Measurements from ENCODE around the gene KNDC1. TPM values are rescaled to one million over a fixed set of nuclear protein-coding genes. Genes with fewer than 3 reads are reported as not detected.

Gene KNDC1
- total and polyA plus RNA-seq, 2 donors (not counting 1 experiment from before 2014, with no cell fraction given), result 0.17 to 0.45 TPM

GRCh38 chr10:133151543-133151972 lies 8.5 kb upstream of the KNDC1 start:
- POLR2A ChIA-PET, result no interaction called here
- Histone ChIP-seq H3K36me3 (replicated peaks in 1 of 2; ENCODE audit: control extremely low read depth in 1 of 2, control insufficient read depth in 1 of 2, extremely low read depth in 1 of 2, insufficient read depth in 2 of 2, low read length in 1 of 2) (no peaks in the 10 kb centered on the region), H3K4me3 (ENCODE audit: control extremely low read depth in 1 of 5, extremely low read depth in 1 of 5, insufficient read depth in 1 of 5, low read depth in 2 of 5, low read length in 4 of 5) (no peak overlapping the region), H2AFZ (ENCODE audit: insufficient read depth, low read depth, low read length, poor library complexity, severe bottlenecking) (no peak overlapping the region), H3K9ac (ENCODE audit: low read length) (no peak overlapping the region), H4K20me1 (ENCODE audit: control insufficient read depth, insufficient read depth, low read length, poor library complexity, severe bottlenecking) (no peaks in the 10 kb centered on the region), H3K27ac (ENCODE audit: low read length in 2 of 2) (no peak overlapping the region), H3K9me3 (ENCODE audit: control extremely low read depth in 1 of 3, control insufficient read depth in 2 of 3, insufficient read depth in 1 of 3, low read length in 2 of 3) (peaks cover 1 to 10% (median 4%) of the 10 kb centered on the region in 3 donors), H3K4me2 (replicated peaks; ENCODE audit: low read depth, low read length, poor library complexity, severe bottlenecking) (no peak overlapping the region), H3K27me3 (replicated peaks in 1 of 4; ENCODE audit: control extremely low read depth in 1 of 4, control insufficient read depth in 3 of 4, insufficient read depth in 4 of 4, low read length in 3 of 4) (peaks cover 0 to 6% (median 2%) of the 10 kb centered on the region in 4 experiments), H3K79me2 (ENCODE audit: control insufficient read depth, insufficient read depth, low read length) (no peaks in the 10 kb centered on the region), H3K4me1 (ENCODE audit: control insufficient read depth in 2 of 2, insufficient read depth in 2 of 2, low read length in 2 of 2) (no peaks in the 10 kb centered on the region)
- 41% methylated on average over 2 of the region's 9 CpGs for whole genome bisulfite sequencing (ENCODE audit: insufficient coverage)
- Mint-ChIP-seq H3K4me3 (no peak overlapping the region), H3K9me3 (ENCODE audit: insufficient read depth) (peaks cover 4% of the 10 kb centered on the region), H3K4me1 (no peaks in the 10 kb centered on the region), H3K27ac (no peak overlapping the region), H3K27me3 (peaks cover 39% of the 10 kb centered on the region)
- intact Hi-C loops (cut with micrococcal nuclease), result no loop called here
- TF ChIP-seq EZH2 (IDR thresholded peaks at IDR 0.05; ENCODE audit: borderline replicate concordance, insufficient read depth, low read depth, low read length, poor library complexity, severe bottlenecking), result no peak
- no peak for TF ChIP-seq CTCF (IDR thresholded peaks at IDR 0.05)
- CTCF ChIA-PET, result interaction anchor here (1.3 kb wide), 1 partner anchor 8 kb away, joined by 3 read pairs; no protein-coding TSS in a partner anchor
- DNase-seq (no peak), ATAC-seq (ENCODE audit: low read depth) (no peak)

- peaks cover 0 to 14% (median 0%) of the 10 kb centered on the region in 3 donors for H3K9me3 ChIP-seq (ENCODE audit: control extremely low read depth in 1 of 3, control insufficient read depth in 2 of 3, insufficient read depth in 1 of 3, low read length in 2 of 3)
- intact Hi-C loops (cut with micrococcal nuclease), result no loop called here
- H2AFZ ChIP-seq (ENCODE audit: insufficient read depth, low read depth, low read length, poor library complexity, severe bottlenecking), result no peak overlapping the region
- ChIA-PET POLR2A (no interaction called here), CTCF (no interaction called here)
- no peak for TF ChIP-seq CTCF (IDR thresholded peaks at IDR 0.05)
- TF ChIP-seq EZH2 (IDR thresholded peaks at IDR 0.05; ENCODE audit: borderline replicate concordance, insufficient read depth, low read depth, low read length, poor library complexity, severe bottlenecking), result no peak
- H3K27ac ChIP-seq (ENCODE audit: low read length in 2 of 2), result no peak overlapping the region
- ATAC-seq (ENCODE audit: low read depth) (no peak), DNase-seq (no peak)
- Mint-ChIP-seq H3K4me3 (no peak overlapping the region), H3K9me3 (ENCODE audit: insufficient read depth) (no peaks in the 10 kb centered on the region), H3K27me3 (peaks cover 19% of the 10 kb centered on the region), H3K27ac (no peak overlapping the region), H3K4me1 (no peaks in the 10 kb centered on the region)
- no peak overlapping the region for H3K9ac ChIP-seq (ENCODE audit: low read length)
- no peak overlapping the region for H3K4me3 ChIP-seq (ENCODE audit: control extremely low read depth in 1 of 5, extremely low read depth in 1 of 5, insufficient read depth in 1 of 5, low read depth in 2 of 5, low read length in 4 of 5)
- no peaks in the 10 kb centered on the region for H3K4me1 ChIP-seq (ENCODE audit: control insufficient read depth in 2 of 2, insufficient read depth in 2 of 2, low read length in 2 of 2)
- peaks cover 0 to 5% (median 2%) of the 10 kb centered on the region in 4 experiments for H3K27me3 ChIP-seq (replicated peaks in 1 of 4; ENCODE audit: control extremely low read depth in 1 of 4, control insufficient read depth in 3 of 4, insufficient read depth in 4 of 4, low read length in 3 of 4)
- no peaks in the 10 kb centered on the region for H3K36me3 ChIP-seq (replicated peaks in 1 of 2; ENCODE audit: control extremely low read depth in 1 of 2, control insufficient read depth in 1 of 2, extremely low read depth in 1 of 2, insufficient read depth in 2 of 2, low read length in 1 of 2)
- no peak overlapping the region for H3K4me2 ChIP-seq (replicated peaks; ENCODE audit: low read depth, low read length, poor library complexity, severe bottlenecking)
- H4K20me1 ChIP-seq (ENCODE audit: control insufficient read depth, insufficient read depth, low read length, poor library complexity, severe bottlenecking), result no peaks in the 10 kb centered on the region
- 100% methylated on average over 2 of the region's 4 CpGs for WGBS (ENCODE audit: insufficient coverage)
- no peaks in the 10 kb centered on the region for H3K79me2 ChIP-seq (ENCODE audit: control insufficient read depth, insufficient read depth, low read length)
Measured at GRCh38 chr10:133154411-133154810, 5.6 kb upstream of the KNDC1 start.
